Left kidney (tissue), 2 donors: ENCODE data around the gene TRPM8. TPM values are rescaled to one million over a fixed set of nuclear protein-coding genes. Genes with fewer than 3 reads are reported as not detected.

Source experiments
- DNase-seq: peaks from one replicate; pipeline ENCODE4 v3.0.0-alpha.2; 2013
- polyA plus RNA-seq: library from polyadenylated mRNA; unstranded; fragments of 120-200 nt; gene quantifications from one replicate; pipeline ENCODE4 v1.2.1, GENCODE V29; 2013; ENCODE audit not compliant: insufficient read length

TRPM8 gene
- polyA plus RNA-seq, 1 donor: 0.33 TPM

- no peak for DNase-seq
Observed at GRCh38 chr2:233974530-233975071, 57.4 kb downstream of the TRPM8 start.

GRCh38 chr2:233976087-233976486 lies 58.9 kb downstream of the TRPM8 start:
- DNase-seq: no peak

DNA sequence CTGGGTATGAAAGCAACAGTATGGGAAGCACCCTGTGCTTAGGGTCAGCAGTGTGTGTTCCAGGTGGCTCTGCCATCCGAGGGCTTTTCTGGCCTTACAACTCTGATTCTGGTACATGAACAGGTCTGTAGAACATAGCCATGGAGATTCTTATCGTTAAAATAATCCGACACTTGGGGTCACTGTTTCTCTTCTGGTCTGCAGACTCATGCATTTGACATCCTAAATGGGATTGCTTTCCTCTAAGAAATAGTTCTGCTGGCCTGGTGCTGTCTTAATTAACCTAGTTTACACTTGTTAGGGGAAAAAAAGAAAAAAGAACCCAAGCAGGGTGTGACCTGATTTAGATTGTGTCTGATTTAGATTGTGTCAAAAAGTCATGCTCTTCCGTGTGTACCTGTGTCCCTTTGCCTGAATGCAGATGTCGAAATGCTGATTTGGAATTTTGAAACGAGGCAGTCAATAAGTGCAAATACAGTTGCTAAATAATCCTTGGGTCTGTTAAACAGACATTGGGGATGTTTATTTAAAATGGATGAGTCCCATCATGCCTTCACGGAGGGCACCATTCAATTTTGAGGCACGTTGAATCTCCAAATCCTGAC lies 59.6 kb downstream of the TRPM8 start:
- peak; percentile 70 for DNase-seq

DNA sequence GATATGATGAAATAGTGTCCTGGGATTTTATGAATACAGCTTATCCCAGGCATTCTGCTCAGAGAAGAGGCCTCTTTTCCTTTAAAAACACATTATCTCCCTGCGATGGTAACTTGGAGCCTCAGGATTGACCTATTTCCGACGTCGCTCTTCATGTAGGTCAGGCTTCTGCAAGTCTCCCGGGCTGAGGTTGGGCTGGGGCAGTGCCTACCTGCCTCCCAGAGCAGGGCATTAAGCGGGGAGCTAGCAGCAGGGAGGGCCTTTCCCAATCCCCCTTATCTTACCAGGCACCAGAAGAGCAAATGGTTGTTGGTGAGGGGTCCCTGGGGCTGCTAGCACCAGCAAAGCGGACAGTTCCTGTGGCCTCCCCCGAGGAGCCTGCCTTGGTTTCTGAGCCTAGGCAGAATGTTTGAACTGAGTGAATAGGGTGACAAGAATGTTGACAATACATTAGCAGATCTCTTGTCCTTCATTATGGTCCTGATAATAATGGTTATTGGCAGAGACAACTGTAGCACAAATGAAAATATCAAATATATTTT lies 60.2 kb downstream of the TRPM8 start:
- no peak for DNase-seq

- no peak for DNase-seq
Observed at GRCh38 chr2:233979748-233980147, 62.6 kb downstream of the TRPM8 start.

DNA sequence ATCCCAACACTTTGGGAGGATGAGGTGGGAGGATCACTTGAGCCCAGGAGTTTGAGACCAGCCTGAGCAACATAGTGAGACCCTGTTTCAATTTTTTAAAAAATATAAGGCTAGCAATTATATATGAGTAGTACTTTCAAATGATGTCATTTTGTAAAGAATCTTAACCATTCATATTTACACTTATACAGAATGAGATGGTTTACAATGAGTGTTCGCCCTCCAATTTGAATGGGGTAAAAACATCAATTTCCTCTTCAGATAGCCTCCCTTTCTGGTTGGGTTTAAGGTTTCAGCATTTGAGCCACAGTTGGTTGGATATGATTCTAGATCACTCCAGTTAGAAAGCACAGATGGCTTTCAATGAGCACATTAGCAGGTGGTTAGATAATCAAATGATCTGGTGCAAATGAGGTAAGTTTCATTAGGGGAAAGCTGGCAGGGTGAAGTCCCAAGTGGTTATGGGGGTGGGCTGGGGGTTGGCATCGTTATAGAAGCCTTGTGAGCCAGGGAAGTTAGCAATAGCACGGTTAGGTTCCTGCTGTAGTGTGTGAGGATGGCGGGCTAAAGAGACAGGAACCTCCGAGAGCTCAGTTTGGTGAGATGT lies 63.9 kb downstream of the TRPM8 start:
- DNase-seq: no peak

DNA sequence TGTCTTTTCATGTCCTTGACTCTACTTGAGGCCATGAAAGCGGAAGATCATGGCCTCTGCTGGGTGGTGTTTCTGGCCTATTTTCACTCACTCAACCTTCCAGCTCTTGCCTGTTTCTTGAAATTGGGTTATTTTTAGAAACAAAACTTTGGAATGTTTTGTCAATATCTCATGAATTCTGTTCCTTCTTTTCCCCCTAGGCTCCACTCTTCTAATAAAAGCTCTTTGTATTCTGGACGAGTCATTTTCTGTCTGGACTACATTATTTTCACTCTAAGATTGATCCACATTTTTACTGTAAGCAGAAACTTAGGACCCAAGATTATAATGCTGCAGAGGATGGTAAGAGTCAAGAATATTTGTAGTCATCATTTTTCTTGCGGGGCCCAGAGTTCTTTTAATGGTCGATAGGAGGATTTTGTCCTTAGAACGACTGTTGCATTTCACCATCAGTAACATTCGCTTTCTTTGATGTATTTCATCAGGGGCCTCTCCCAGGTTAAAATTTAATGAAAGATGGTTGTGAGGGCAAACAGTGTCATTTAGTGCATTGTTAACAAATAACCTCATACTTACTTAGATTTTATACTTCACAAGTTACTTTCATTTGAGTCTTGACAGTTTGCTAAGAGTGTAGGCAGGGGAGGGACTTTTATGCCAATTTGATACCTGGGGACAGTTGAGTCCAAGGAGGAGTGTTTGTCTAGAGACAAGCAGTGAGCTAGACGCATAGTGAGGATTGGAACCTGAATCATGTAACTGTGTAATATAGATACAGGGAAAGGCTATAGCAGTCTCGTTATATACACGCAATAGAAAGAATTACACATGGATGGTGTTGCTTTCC lies 64.6 kb downstream of the TRPM8 start:
- DNase-seq: no peak

GRCh38 chr2:233982421-233983121 lies 65.4 kb downstream of the TRPM8 start:
- DNase-seq: no peak

DNA sequence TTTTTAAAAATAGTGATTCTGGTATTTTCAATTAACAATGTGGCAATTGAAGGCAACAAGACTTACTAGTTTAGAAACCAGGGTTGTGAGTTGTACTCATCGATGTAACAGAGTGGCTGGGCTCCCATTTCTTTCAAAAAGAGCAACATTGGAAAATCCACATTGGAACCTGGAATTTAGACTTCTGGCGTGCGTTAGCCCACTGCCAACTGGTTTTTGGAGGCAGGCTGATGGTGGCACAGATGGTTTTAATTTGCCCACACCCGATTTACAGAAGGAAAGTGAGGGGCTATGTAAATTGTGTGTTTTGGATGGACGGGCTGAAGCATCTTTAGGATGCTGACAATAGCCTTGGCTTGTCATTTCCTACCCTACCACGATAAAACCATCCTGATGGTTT lies 66.3 kb downstream of the TRPM8 start:
- no peak for DNase-seq

- DNase-seq: no peak
Observed at GRCh38 chr2:233988581-233988980, 71.4 kb downstream of the TRPM8 start.

GRCh38 chr2:233989221-233989858 lies 72.2 kb downstream of the TRPM8 start:
- no peak for DNase-seq

DNA sequence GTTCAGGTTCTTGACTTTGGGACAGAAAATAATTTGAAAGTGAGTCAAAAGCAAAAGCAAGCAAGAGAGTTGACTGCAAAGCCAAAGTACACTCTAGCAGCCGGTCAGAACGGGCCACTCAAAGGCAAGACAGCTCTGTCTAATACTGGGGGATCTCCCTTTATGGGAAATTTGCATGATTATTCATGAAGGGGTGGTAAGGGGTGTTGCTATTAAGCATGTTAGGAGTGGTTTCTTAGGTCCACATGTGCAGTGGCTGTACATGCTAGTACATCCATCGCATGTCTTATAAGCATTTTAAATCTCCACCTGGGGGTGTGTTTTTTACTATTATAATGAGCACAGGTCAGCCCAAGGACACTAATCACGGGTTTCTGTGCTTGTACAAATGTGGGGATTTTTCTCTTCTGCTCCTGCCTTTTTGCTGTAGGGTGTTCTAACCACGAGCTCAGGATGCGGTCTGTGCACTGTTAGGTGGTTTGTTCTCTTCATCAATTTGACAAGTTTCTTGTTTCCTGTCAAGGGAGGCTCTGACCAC lies 73.2 kb downstream of the TRPM8 start:
- DNase-seq: no peak

DNA sequence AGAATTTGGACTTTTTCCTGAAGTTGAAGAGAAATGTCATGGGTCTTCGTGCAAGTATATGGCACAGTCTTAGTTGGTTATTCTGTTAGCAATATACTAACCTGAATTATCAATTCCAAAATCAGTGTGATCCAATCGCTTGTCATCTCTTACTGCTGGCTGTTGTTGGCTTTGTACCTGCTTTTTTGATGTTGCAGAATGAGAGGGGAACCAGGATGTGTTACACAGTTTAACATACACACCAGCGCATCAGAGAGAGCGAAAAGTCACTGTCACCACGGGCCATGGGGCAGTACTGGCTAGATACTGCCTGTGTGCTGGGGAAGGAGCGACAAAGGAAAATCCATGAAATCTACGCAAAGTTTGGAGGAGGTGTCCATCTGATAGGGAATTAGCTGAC lies 74.0 kb downstream of the TRPM8 start:
- DNase-seq: no peak

- DNase-seq: no peak
Observed at GRCh38 chr2:233992513-233993217, 75.5 kb downstream of the TRPM8 start.

DNA sequence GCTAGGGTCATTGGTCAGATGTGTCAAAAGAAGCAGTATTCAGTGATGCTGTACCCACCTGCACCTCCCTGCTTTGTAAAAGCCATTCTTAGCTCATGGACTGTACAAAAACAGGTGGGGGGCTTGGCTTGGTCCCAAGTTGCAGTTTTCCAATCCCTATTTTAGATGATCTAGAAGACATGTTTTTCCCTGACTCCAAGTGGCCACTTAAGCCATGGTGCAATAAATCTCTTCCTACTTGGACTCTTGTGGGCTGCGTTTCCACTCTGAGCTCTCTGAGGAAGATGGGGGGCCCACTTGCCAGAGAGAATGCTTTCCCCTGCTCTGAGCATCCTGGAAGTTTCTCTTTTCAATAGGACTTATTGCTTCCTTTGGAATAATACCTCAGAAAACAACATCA lies 76.3 kb downstream of the TRPM8 start:
- DNase-seq: no peak

DNA sequence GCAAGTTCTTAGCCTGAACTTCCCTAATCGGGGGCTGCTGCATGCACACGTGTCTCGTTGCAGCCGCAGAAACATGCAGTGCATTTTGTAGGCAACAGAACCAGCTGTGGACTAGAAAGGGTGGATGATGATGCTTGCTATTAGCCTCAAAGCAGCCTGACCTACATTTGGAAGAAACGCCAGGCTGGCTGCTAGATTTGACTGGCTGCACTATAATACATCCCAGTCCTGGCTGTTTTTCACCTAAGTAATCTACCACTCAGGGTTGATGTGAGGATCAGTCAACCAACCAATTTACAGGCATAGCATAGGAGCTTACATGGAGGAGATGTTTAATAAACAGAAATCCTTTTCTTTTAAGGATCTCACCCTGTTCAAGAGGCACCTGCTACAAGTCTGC lies 77.0 kb downstream of the TRPM8 start:
- no peak for DNase-seq

DNA sequence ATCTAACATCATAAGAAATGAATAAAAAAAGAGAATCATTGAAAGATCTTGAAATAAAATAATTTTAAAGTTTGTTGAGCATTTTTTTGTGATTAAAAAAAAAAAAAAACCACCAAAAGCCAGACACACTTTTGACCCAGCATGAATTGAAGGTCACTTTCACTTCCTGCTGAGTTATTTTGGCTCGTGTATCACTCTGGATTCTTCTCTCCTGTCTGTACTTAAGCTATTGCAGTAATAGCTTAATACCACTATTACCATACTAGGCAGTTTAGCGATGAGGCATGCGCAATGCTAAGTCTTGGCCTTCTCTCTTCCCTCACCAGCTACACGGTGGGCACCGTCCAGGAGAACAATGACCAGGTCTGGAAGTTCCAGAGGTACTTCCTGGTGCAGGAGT lies 78.8 kb downstream of the TRPM8 start:
- no peak for DNase-seq

DNA sequence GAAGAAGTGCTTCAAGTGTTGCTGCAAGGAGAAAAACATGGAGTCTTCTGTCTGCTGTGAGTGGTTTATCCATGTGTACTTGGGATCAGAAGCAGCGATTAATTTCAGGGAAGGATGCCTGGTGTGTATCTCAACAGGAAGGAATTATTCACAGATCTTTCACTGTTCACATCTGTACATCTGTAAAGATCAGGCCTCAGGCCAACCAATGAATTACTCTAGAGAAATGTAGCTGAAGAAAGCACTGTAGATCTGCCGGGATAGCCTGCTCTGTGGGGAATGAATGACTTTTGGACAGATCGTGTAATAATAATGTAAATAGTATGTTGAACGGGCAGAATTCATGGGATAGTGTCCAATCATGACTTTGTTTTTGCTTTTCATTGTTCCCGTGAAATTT lies 79.3 kb downstream of the TRPM8 start:
- no peak for DNase-seq

GRCh38 chr2:233997707-233998106 lies 80.5 kb downstream of the TRPM8 start:
- no peak for DNase-seq

GRCh38 chr2:233999182-233999581 lies 82.0 kb downstream of the TRPM8 start:
- peak; percentile 28 for DNase-seq
